Loucy (cell line): ENCODE data around the gene AKAP13.

Experiments used
- CTCF ChIP-seq: fragments of 200-600 bp; sonication (generic); conservative IDR thresholded peaks from 2 replicates; pipeline ENCODE4 v1.5.1; 2014; ENCODE audit warnings: mild to moderate bottlenecking, antibody characterized with exemption, low read length
- EZH2phosphoT487 ChIP-seq: fragments of 200-600 bp; IDR thresholded peaks from 2 replicates; pipeline ENCODE4 v1.6.1; 2018; ENCODE audit warnings: antibody characterized with exemption, mild to moderate bottlenecking, moderate library complexity, borderline replicate concordance

GRCh38 chr15:85470563-85471271, 90.3 kb downstream of the AKAP13 start:
- TF ChIP-seq CTCF (no peak), EZH2phosphoT487 (no peak)
